GM23338 (cell line): ENCODE data around the gene RXRG. TPM values are rescaled to one million over a fixed set of nuclear protein-coding genes. Genes with fewer than 3 reads are reported as not detected.

Experiments
- ATAC-seq: fragments of 200-7000 bp; cut with Tn5 transposase; 3 replicates; pipeline ENCODE4 v1.9.1; 2020
- DNase-seq: peaks from one replicate; pipeline ENCODE4 v3.0.0-alpha.2; 2015; ENCODE audit warnings: low spot score
- H2AFZ ChIP-seq: fragments of 200-600 bp; sonication (generic); 2 replicates; pipeline ENCODE4 v1.8.0; 2016; ENCODE audit warnings: antibody characterized with exemption, mild to moderate bottlenecking, moderate library complexity
- H3F3A ChIP-seq: fragments of 200-600 bp; sonication (generic); replicated peaks from 2 replicates; pipeline ENCODE4 v1.8.0; 2017; ENCODE audit warnings: antibody characterized with exemption, mixed run types, low read depth
- H3K27ac ChIP-seq: fragments of 200-600 bp; sonication (generic); 2 replicates; pipeline ENCODE4 v1.6.1; 2016; ENCODE audit warnings: low read depth
- H3K27me3 ChIP-seq: fragments of 200-600 bp; sonication (generic); 2 replicates; pipeline ENCODE4 v1.8.0; 2016; ENCODE audit warnings: mild to moderate bottlenecking, mixed run types, moderate library complexity; ENCODE audit not compliant: insufficient read depth
- H3K36me3 ChIP-seq: fragments of 200-600 bp; sonication (generic); 2 replicates; pipeline ENCODE4 v1.8.0; 2016; ENCODE audit warnings: mild to moderate bottlenecking; ENCODE audit not compliant: insufficient read depth
- H3K4me1 ChIP-seq: fragments of 200-600 bp; sonication (generic); 2 replicates; pipeline ENCODE4 v1.8.0; 2016; ENCODE audit warnings: mild to moderate bottlenecking, moderate library complexity; ENCODE audit not compliant: insufficient read depth
- H3K4me2 ChIP-seq: fragments of 200-600 bp; sonication (generic); 2 replicates; pipeline ENCODE4 v1.7.1; 2017; ENCODE audit warnings: mixed run types
- H3K4me3 ChIP-seq: fragments of 200-600 bp; sonication (generic); 2 replicates; pipeline ENCODE4 v1.6.1; 2016; ENCODE audit warnings: mixed run types
- H3K79me2 ChIP-seq: fragments of 200-600 bp; sonication (generic); replicated peaks from 2 replicates; pipeline ENCODE4 v1.8.0; 2017; ENCODE audit warnings: mild to moderate bottlenecking; ENCODE audit not compliant: insufficient read depth
- H3K9me2 ChIP-seq: fragments of 200-600 bp; sonication (generic); 2 replicates; pipeline ENCODE4 v1.8.0; 2017; ENCODE audit not compliant: insufficient read depth
- H4K20me1 ChIP-seq: fragments of 200-600 bp; sonication (generic); replicated peaks from 2 replicates; pipeline ENCODE4 v1.8.0; 2017; ENCODE audit warnings: mild to moderate bottlenecking; ENCODE audit not compliant: insufficient read depth
- H3K27ac Mint-ChIP-seq: 2 replicates; pipeline ENCODE4 v1.8.0; 2020; ENCODE audit warnings: inconsistent platforms, mild to moderate bottlenecking, moderate library complexity, mixed read lengths
- H3K27me3 Mint-ChIP-seq: 3 replicates; pipeline ENCODE4 v1.8.0; 2022; ENCODE audit warnings: low read depth, mild to moderate bottlenecking, moderate library complexity, mixed read lengths, inconsistent platforms; ENCODE audit not compliant: insufficient read depth, poor library complexity
- H3K36me3 Mint-ChIP-seq: 3 replicates; pipeline ENCODE4 v1.8.0; 2021; ENCODE audit warnings: low read depth, mild to moderate bottlenecking, inconsistent platforms, moderate library complexity, mixed read lengths
- H3K4me1 Mint-ChIP-seq: 3 replicates; pipeline ENCODE4 v1.8.0; 2020; ENCODE audit warnings: mild to moderate bottlenecking, inconsistent platforms, mixed read lengths
- H3K4me3 Mint-ChIP-seq: 3 replicates; pipeline ENCODE4 v1.8.0; 2021; ENCODE audit warnings: moderate library complexity, mild to moderate bottlenecking, inconsistent platforms, mixed read lengths
- H3K9me3 Mint-ChIP-seq: 3 replicates; pipeline ENCODE4 v1.8.0; 2020; ENCODE audit warnings: moderate library complexity, mild to moderate bottlenecking, inconsistent platforms, mixed read lengths
- CREB1 ChIP-seq: fragments of 250-450 bp; sonication (Bioruptor Pico); IDR thresholded peaks from 2 replicates; pipeline ENCODE4 v1.5.0; 2020; ENCODE audit warnings: low read depth, mild to moderate bottlenecking, moderate library complexity
- EZH2 ChIP-seq: fragments of 200-600 bp; sonication (generic); IDR thresholded peaks from one replicate; pipeline ENCODE4 v1.8.0; 2017; ENCODE audit warnings: antibody characterized with exemption, mild to moderate bottlenecking, low read depth; ENCODE audit not compliant: unreplicated experiment
- EZH2phosphoT487 ChIP-seq: fragments of 200-600 bp; sonication (generic); IDR thresholded peaks from one replicate; pipeline ENCODE4 v1.8.1; 2018; ENCODE audit warnings: antibody characterized with exemption; ENCODE audit not compliant: unreplicated experiment
- JUNB ChIP-seq: IDR thresholded peaks from one replicate; pipeline ENCODE4 v1.6.1; 2016; ENCODE audit warnings: antibody characterized with exemption; ENCODE audit not compliant: unreplicated experiment
- NANOG ChIP-seq: IDR thresholded peaks from 2 replicates; pipeline ENCODE4 v1.6.1; 2016; ENCODE audit warnings: antibody characterized with exemption, borderline replicate concordance
- POLR2AphosphoS5 ChIP-seq: IDR thresholded peaks from 2 replicates; pipeline ENCODE4 v1.6.1; 2016; ENCODE audit warnings: antibody characterized with exemption, low read depth
- STAT1 ChIP-seq: IDR thresholded peaks from one replicate; pipeline ENCODE4 v1.6.1; 2016; ENCODE audit warnings: antibody characterized with exemption; ENCODE audit not compliant: unreplicated experiment
- ZNF114 ChIP-seq: fragments of 250-450 bp; sonication (Bioruptor Pico); IDR thresholded peaks from 2 replicates; pipeline ENCODE4 v1.5.0; 2020; ENCODE audit warnings: mild to moderate bottlenecking, moderate library complexity
- ZNF331 ChIP-seq: fragments of 250-450 bp; sonication (Bioruptor Pico); IDR thresholded peaks from 2 replicates; pipeline ENCODE4 v1.5.0; 2020; ENCODE audit warnings: low read depth, mild to moderate bottlenecking, moderate library complexity
- polyA plus RNA-seq: library from polyadenylated mRNA; unstranded; fragments of >200 nt; fragmentation: Nextera tagmentation; extraction: Ambion mirVana; gene quantifications from 2 replicates; pipeline ENCODE4 v1.2.1, GENCODE V29; 2016
- total RNA-seq: library from RNA; depleted of rRNA; stranded (reverse); fragments of >200 nt; shearing (Covaris generic); gene quantifications from 2 replicates; pipeline ENCODE4 v1.2.3, GENCODE V29; 2014
- TF ChIP-seq, protein P1 (sequence below), 2 experiments: fragments of 200-600 bp in 1 of 2; sonication (generic) in 1 of 2; conservative IDR thresholded peaks; 2 replicates each; pipeline versions ENCODE4 v1.5.1 to v1.6.1; 2016 to 2017; ENCODE audit warnings: antibody characterized with exemption in 2 of 2, low read depth in 2 of 2, mild to moderate bottlenecking in 2 of 2, moderate library complexity in 1 of 2
- TF ChIP-seq, protein P2 (sequence below): IDR thresholded peaks from 2 replicates; pipeline ENCODE4 v1.6.1; 2016; ENCODE audit warnings: antibody characterized with exemption

Gene RXRG
- total and polyA plus RNA-seq, 2 experiments from 2014 or later: not detected

DNA sequence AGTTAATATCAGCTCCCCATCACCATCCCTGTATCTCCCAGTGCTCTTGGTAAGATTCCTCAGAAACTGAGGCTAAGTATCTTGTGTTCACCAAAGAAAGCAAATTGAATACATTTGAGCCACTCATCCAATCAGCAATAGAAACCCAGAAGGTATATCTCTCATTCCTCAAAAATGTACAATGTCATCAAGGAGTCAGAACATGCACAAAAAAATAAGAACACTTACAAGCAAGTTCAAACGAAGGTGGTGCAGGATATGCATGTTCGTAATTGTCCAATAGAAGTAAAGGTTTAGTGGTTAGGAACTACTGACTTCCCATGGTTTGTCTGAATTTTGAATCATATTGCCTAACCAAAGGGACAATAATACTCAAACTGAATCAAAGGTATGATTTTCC, 24.3 kb downstream of the RXRG start:
- no peaks in the 10 kb centered on the region for H3K36me3 Mint-ChIP-seq
- Histone ChIP-seq H3K4me1 (no peaks in the 10 kb centered on the region), H3F3A (no peaks in the 10 kb centered on the region), H2AFZ (no peak overlapping the region), H3K36me3 (no peaks in the 10 kb centered on the region), H3K27me3 (no peaks in the 10 kb centered on the region), H3K9me2 (no peaks in the 10 kb centered on the region), H3K4me2 (no peak overlapping the region), H3K27ac (no peak overlapping the region), H4K20me1 (no peaks in the 10 kb centered on the region), H3K79me2 (no peaks in the 10 kb centered on the region), H3K4me3 (no peak overlapping the region)
- no peaks in the 10 kb centered on the region for H3K27me3 Mint-ChIP-seq
- no peak for TF ChIP-seq JUNB
- TF ChIP-seq EZH2: no peak
- TF ChIP-seq, protein P1, sequence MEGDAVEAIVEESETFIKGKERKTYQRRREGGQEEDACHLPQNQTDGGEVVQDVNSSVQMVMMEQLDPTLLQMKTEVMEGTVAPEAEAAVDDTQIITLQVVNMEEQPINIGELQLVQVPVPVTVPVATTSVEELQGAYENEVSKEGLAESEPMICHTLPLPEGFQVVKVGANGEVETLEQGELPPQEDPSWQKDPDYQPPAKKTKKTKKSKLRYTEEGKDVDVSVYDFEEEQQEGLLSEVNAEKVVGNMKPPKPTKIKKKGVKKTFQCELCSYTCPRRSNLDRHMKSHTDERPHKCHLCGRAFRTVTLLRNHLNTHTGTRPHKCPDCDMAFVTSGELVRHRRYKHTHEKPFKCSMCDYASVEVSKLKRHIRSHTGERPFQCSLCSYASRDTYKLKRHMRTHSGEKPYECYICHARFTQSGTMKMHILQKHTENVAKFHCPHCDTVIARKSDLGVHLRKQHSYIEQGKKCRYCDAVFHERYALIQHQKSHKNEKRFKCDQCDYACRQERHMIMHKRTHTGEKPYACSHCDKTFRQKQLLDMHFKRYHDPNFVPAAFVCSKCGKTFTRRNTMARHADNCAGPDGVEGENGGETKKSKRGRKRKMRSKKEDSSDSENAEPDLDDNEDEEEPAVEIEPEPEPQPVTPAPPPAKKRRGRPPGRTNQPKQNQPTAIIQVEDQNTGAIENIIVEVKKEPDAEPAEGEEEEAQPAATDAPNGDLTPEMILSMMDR (conservative IDR thresholded peaks at IDR 0.05; ENCODE audit: low read depth in 2 of 2): no peak
- no peak overlapping the region for H3K4me3 Mint-ChIP-seq
- no peaks in the 10 kb centered on the region for H3K4me1 Mint-ChIP-seq
- no peak for ATAC-seq
- H3K9me3 Mint-ChIP-seq: no peaks in the 10 kb centered on the region
- H3K27ac Mint-ChIP-seq: no peak overlapping the region
- no peak for DNase-seq

DNA sequence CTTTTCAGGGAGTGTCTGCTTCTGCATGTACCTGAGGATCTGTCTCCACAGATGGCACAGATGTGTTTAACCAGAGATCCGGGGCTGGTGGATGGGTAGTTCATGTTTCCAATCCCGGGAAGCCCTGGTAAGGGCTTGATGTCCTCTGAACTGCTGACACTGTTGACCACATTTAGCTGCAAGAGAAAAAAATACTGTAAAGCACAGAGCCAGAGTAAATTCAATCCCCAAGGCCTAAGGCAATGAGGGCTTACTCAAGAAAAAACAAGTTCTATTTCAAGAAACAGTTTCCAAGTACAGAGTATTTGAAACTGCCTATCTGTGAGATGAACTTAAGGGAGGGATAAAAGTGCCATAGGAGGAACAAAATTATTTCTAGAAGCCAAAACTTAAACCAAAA, 25.1 kb downstream of the RXRG start:
- H3K9me2 ChIP-seq: no peaks in the 10 kb centered on the region
- H3F3A ChIP-seq: no peaks in the 10 kb centered on the region
- TF ChIP-seq, protein P2, sequence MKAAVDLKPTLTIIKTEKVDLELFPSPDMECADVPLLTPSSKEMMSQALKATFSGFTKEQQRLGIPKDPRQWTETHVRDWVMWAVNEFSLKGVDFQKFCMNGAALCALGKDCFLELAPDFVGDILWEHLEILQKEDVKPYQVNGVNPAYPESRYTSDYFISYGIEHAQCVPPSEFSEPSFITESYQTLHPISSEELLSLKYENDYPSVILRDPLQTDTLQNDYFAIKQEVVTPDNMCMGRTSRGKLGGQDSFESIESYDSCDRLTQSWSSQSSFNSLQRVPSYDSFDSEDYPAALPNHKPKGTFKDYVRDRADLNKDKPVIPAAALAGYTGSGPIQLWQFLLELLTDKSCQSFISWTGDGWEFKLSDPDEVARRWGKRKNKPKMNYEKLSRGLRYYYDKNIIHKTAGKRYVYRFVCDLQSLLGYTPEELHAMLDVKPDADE: no peak
- no peak for TF ChIP-seq POLR2AphosphoS5
- no peak for TF ChIP-seq CREB1 (CRISPR knock-in tag)
- TF ChIP-seq STAT1: no peak
- no peak for TF ChIP-seq NANOG
- TF ChIP-seq EZH2: no peak
- TF ChIP-seq ZNF331 (CRISPR knock-in tag): no peak
- H3K27ac Mint-ChIP-seq: no peak overlapping the region
- no peaks in the 10 kb centered on the region for H3K4me1 ChIP-seq
- no peaks in the 10 kb centered on the region for H4K20me1 ChIP-seq
- H3K27me3 Mint-ChIP-seq: no peaks in the 10 kb centered on the region
- no peak overlapping the region for H3K27ac ChIP-seq
- no peaks in the 10 kb centered on the region for H3K79me2 ChIP-seq
- H3K9me3 Mint-ChIP-seq: no peaks in the 10 kb centered on the region
- no peaks in the 10 kb centered on the region for H3K4me1 Mint-ChIP-seq
- no peaks in the 10 kb centered on the region for H3K36me3 ChIP-seq
- no peak overlapping the region for H2AFZ ChIP-seq
- H3K27me3 ChIP-seq: no peaks in the 10 kb centered on the region
- no peak for ATAC-seq
- no peak overlapping the region for H3K4me3 Mint-ChIP-seq
- H3K4me2 ChIP-seq: no peak overlapping the region
- no peak overlapping the region for H3K4me3 ChIP-seq
- H3K36me3 Mint-ChIP-seq: no peaks in the 10 kb centered on the region
- DNase-seq: no peak

DNA sequence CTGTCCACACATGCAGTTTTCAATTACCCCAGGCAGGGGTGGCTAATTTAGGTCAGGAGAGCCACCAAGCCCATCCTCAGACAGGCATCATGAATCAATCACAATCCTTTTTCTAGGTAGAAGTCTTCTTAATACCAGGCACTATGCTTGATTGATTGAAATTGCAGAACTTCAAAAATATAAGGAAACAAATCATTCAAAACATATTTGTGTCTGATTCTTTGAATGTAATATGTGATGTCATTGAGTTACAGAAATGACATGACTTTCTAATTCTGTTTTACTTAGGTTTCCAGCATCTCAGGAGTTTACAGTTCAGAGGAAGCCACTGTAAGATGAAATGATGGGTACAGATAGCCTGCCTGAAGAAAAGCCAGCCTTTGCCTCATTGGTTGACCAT, 26.7 kb downstream of the RXRG start:
- Histone ChIP-seq H2AFZ (no peak overlapping the region), H3K4me3 (no peak overlapping the region), H3K27ac (no peak overlapping the region), H3F3A (no peaks in the 10 kb centered on the region), H3K4me2 (no peak overlapping the region), H3K4me1 (no peaks in the 10 kb centered on the region), H3K9me2 (no peaks in the 10 kb centered on the region), H3K79me2 (no peaks in the 10 kb centered on the region), H3K36me3 (no peaks in the 10 kb centered on the region), H4K20me1 (no peaks in the 10 kb centered on the region), H3K27me3 (no peaks in the 10 kb centered on the region)
- Mint-ChIP-seq H3K36me3 (no peaks in the 10 kb centered on the region), H3K9me3 (no peaks in the 10 kb centered on the region), H3K27ac (no peak overlapping the region), H3K4me1 (no peaks in the 10 kb centered on the region), H3K27me3 (no peaks in the 10 kb centered on the region), H3K4me3 (no peak overlapping the region)
- DNase-seq (no peak), ATAC-seq (no peak)
- TF ChIP-seq ZNF331 (CRISPR knock-in tag) (no peak), CREB1 (CRISPR knock-in tag) (no peak), EZH2phosphoT487 (no peak), STAT1 (no peak), ZNF114 (CRISPR knock-in tag) (no peak), JUNB (no peak), EZH2 (no peak)
- TF ChIP-seq, protein P1 (conservative IDR thresholded peaks at IDR 0.05; ENCODE audit: low read depth in 2 of 2): no peak
- TF ChIP-seq, protein P2: no peak
